Measurements from ENCODE around the gene SPAG4.

DNA sequence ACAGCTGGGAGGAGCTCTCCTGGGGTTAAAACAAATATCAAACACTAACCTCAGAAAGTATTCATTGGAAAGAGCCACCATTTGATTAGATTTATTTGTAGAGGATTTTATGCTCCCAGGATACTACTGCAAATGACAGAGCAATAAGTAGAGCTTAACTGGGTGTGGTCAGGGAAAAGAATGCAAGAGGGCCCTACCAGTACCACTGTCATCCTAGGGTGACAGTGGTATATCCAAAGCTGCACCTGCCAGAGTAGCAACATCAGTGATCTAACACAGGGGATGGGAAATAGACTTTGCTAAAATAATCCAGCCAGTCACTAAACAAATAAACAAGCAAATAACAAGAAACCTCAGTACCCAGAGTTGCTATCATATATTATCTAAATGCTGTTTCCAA lies 44.1 kb upstream of the SPAG4 start:
- TF ChIP-seq, protein P1, sequence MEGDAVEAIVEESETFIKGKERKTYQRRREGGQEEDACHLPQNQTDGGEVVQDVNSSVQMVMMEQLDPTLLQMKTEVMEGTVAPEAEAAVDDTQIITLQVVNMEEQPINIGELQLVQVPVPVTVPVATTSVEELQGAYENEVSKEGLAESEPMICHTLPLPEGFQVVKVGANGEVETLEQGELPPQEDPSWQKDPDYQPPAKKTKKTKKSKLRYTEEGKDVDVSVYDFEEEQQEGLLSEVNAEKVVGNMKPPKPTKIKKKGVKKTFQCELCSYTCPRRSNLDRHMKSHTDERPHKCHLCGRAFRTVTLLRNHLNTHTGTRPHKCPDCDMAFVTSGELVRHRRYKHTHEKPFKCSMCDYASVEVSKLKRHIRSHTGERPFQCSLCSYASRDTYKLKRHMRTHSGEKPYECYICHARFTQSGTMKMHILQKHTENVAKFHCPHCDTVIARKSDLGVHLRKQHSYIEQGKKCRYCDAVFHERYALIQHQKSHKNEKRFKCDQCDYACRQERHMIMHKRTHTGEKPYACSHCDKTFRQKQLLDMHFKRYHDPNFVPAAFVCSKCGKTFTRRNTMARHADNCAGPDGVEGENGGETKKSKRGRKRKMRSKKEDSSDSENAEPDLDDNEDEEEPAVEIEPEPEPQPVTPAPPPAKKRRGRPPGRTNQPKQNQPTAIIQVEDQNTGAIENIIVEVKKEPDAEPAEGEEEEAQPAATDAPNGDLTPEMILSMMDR (IDR thresholded peaks at IDR 0.05) = no peak
- no peak for TF ChIP-seq POLR2A (IDR thresholded peaks at IDR 0.05)
